HEK293 (cell line): ENCODE data around the gene DDX17.

Experiments used
- CTCF ChIA-PET: fragments of 350-600 bp; formaldehyde crosslinking; extraction: SDS; loops from one replicate; lab custom pipeline; 2021; ENCODE audit warnings: antibody characterized with exemption; lab: Yijun Ruan, JAX
- POLR2A ChIA-PET: fragments of 300-600 bp; formaldehyde crosslinking; extraction: SDS; loops from one replicate; lab custom pipeline; 2020; ENCODE audit warnings: antibody characterized with exemption, inconsistent platforms; lab: Yijun Ruan, JAX
- H3K27ac ChIP-seq: fragments of 200-500 bp; sonication (Bioruptor generic); 2 replicates; pipeline ENCODE4 v1.5.1; 2014; ENCODE audit warnings: low read depth, low read length, control low read depth, inconsistent platforms; ENCODE audit errors: extremely low read depth
- H3K36me3 ChIP-seq, 2 experiments: fragments of 200-500 bp in 1 of 2; sonication (Bioruptor generic) in 1 of 2; 1 replicate in 1 of 2; 2 replicates in 1 of 2; pipeline ENCODE4 v1.5.1; 2014 to 2017; ENCODE audit warnings: inconsistent platforms in 2 of 2, low read length in 2 of 2; ENCODE audit not compliant: control insufficient read depth in 2 of 2, insufficient read depth in 1 of 2
- H3K4me1 ChIP-seq: fragments of 200-500 bp; sonication (Bioruptor generic); 2 replicates; pipeline ENCODE4 v1.5.1; 2014; ENCODE audit warnings: mild to moderate bottlenecking, low read length, inconsistent platforms; ENCODE audit not compliant: control insufficient read depth, insufficient read depth
- H3K4me3 ChIP-seq: 2 replicates; pipeline ENCODE4 v1.5.1; 2011; ENCODE audit warnings: low read depth, mild to moderate bottlenecking, control low read depth, low read length, moderate library complexity
- H3K9me3 ChIP-seq: fragments of 200-500 bp; sonication (Bioruptor generic); 2 replicates; pipeline ENCODE4 v1.5.1; 2014; ENCODE audit warnings: low read depth, low read length, inconsistent platforms; ENCODE audit not compliant: control insufficient read depth, insufficient read depth
- KLF16 ChIP-seq: fragments of 450-650 bp; formaldehyde crosslinking; IDR thresholded peaks from 2 replicates; pipeline ENCODE4 v1.5.1; 2017; ENCODE audit warnings: missing biosample characterization, missing genetic modification characterization
- KLF8 ChIP-seq: fragments of 450-650 bp; formaldehyde crosslinking; IDR thresholded peaks from 2 replicates; pipeline ENCODE4 v1.5.1; 2016; ENCODE audit warnings: missing biosample characterization, missing genetic modification characterization
- SCRT1 ChIP-seq: fragments of 450-650 bp; formaldehyde crosslinking; IDR thresholded peaks from 2 replicates; pipeline ENCODE4 v1.5.1; 2016; ENCODE audit warnings: missing biosample characterization, missing genetic modification characterization, borderline replicate concordance
- TRIM28 ChIP-seq: IDR thresholded peaks from 2 replicates; pipeline ENCODE4 v1.6.1; 2011; ENCODE audit warnings: low read length, control low read depth, borderline replicate concordance
- ZNF112 ChIP-seq: fragments of 450-650 bp; formaldehyde crosslinking; IDR thresholded peaks from 2 replicates; pipeline ENCODE4 v1.5.0; 2017; ENCODE audit warnings: missing biosample characterization, missing genetic modification characterization
- ZNF132 ChIP-seq: fragments of 450-650 bp; formaldehyde crosslinking; IDR thresholded peaks from 2 replicates; pipeline ENCODE4 v1.5.1; 2017; ENCODE audit warnings: missing biosample characterization, missing genetic modification characterization, borderline replicate concordance
- ZNF157 ChIP-seq: fragments of 450-650 bp; formaldehyde crosslinking; IDR thresholded peaks from 2 replicates; pipeline ENCODE4 v1.5.1; 2016; ENCODE audit warnings: missing biosample characterization, missing genetic modification characterization
- ZNF175 ChIP-seq: fragments of 450-650 bp; formaldehyde crosslinking; IDR thresholded peaks from 2 replicates; pipeline ENCODE4 v1.5.1; 2016; ENCODE audit warnings: missing biosample characterization, missing genetic modification characterization
- ZNF274 ChIP-seq, 2 experiments: fragments of 200-500 bp in 1 of 2; fragments of 450-650 bp in 1 of 2; sonication (Bioruptor generic) in 1 of 2; formaldehyde crosslinking in 1 of 2; IDR thresholded peaks; 2 replicates each; pipeline versions ENCODE4 v1.5.1 to v1.6.1; 2014 to 2016; ENCODE audit warnings: borderline replicate concordance in 1 of 2, inconsistent platforms in 1 of 2, low read length in 1 of 2, missing biosample characterization in 1 of 2, missing genetic modification characterization in 1 of 2
- ZNF335 ChIP-seq: fragments of 450-650 bp; formaldehyde crosslinking; conservative IDR thresholded peaks from 2 replicates; pipeline ENCODE4 v1.5.1; 2016; ENCODE audit warnings: missing biosample characterization, missing genetic modification characterization
- ZNF341 ChIP-seq: fragments of 450-650 bp; formaldehyde crosslinking; IDR thresholded peaks from 2 replicates; pipeline ENCODE4; 2016; ENCODE audit warnings: low read depth, missing biosample characterization, missing genetic modification characterization
- ZNF404 ChIP-seq: fragments of 450-650 bp; formaldehyde crosslinking; IDR thresholded peaks from 2 replicates; pipeline ENCODE4 v1.5.1; 2017; ENCODE audit warnings: missing biosample characterization, missing genetic modification characterization
- ZNF426 ChIP-seq: fragments of 450-650 bp; formaldehyde crosslinking; IDR thresholded peaks from 2 replicates; pipeline ENCODE4 v1.5.1; 2017; ENCODE audit warnings: missing biosample characterization, missing genetic modification characterization, mild to moderate bottlenecking, inconsistent platforms, moderate library complexity
- ZNF529 ChIP-seq: fragments of 450-650 bp; formaldehyde crosslinking; IDR thresholded peaks from 2 replicates; pipeline ENCODE4 v1.5.1; 2017; ENCODE audit warnings: missing genetic modification characterization, missing biosample characterization; ENCODE audit not compliant: insufficient replicate concordance
- ZNF624 ChIP-seq: fragments of 450-650 bp; formaldehyde crosslinking; IDR thresholded peaks from 2 replicates; pipeline ENCODE4 v1.5.1; 2017; ENCODE audit warnings: missing biosample characterization, missing genetic modification characterization
- ZNF626 ChIP-seq: fragments of 450-650 bp; sonication (Bioruptor Pico); formaldehyde crosslinking; IDR thresholded peaks from 2 replicates; pipeline ENCODE4 v1.5.1; 2018; ENCODE audit warnings: missing biosample characterization, missing genetic modification characterization, inconsistent platforms
- ZNF660 ChIP-seq: fragments of 450-650 bp; IDR thresholded peaks from 2 replicates; pipeline ENCODE4 v1.5.1; 2018; ENCODE audit warnings: missing biosample characterization, mild to moderate bottlenecking, missing genetic modification characterization
- ZNF670 ChIP-seq: fragments of 450-650 bp; formaldehyde crosslinking; IDR thresholded peaks from 2 replicates; pipeline ENCODE4 v1.5.1; 2016; ENCODE audit warnings: missing biosample characterization, missing genetic modification characterization, low read depth
- ZNF776 ChIP-seq: fragments of 450-650 bp; formaldehyde crosslinking; IDR thresholded peaks from 2 replicates; pipeline ENCODE4 v1.5.0; 2017; ENCODE audit warnings: missing biosample characterization, missing genetic modification characterization, borderline replicate concordance
- ZNF791 ChIP-seq: fragments of 450-650 bp; formaldehyde crosslinking; IDR thresholded peaks from 2 replicates; pipeline ENCODE4 v1.5.1; 2016; ENCODE audit warnings: missing biosample characterization, missing genetic modification characterization
- TF ChIP-seq, protein P1 (sequence below): fragments of 450-650 bp; formaldehyde crosslinking; IDR thresholded peaks from 2 replicates; pipeline ENCODE4 v1.5.1; 2016; ENCODE audit warnings: missing biosample characterization, missing genetic modification characterization, low read depth
- TF ChIP-seq, protein P2 (sequence below): fragments of 450-650 bp; formaldehyde crosslinking; IDR thresholded peaks from 2 replicates; pipeline ENCODE4 v1.5.1; 2016; ENCODE audit warnings: missing biosample characterization, missing genetic modification characterization
- TF ChIP-seq, protein P3 (sequence below): fragments of 450-650 bp; formaldehyde crosslinking; IDR thresholded peaks from 2 replicates; pipeline ENCODE4 v1.5.1; 2016; ENCODE audit warnings: missing biosample characterization, missing genetic modification characterization

Gene DDX17

DNA sequence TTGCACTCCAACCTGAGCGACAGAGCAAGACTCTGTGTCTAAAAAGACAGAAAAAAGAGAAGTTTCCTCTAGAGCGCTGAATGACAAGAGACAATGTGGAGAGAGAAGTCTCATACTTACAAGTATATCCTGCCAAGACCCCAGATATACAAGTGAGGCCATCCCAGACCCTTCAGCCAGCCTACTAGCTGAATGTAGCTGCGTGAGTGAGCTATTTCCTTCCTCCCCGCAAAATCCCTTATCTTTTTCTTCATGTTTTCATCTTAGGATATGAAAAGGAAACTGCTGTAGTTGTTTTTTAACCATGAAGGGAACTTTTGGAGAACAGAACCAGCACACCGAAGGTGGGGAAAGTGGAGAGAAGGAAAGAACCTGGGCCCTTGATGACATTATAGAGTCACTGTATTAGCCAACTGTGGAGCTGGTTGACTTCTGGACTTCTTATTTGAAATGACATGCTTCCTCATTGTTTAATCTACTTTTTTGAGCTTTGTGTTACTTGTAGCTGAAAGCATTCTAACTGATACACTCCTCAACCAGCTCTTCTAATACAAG, 4.4 kb upstream of the DDX17 start:
- POLR2A ChIA-PET = interaction anchor here (0.6 to 2.2 kb wide), 2 partner anchors 29 to 130 kb away, joined by 4 to 6 read pairs; no protein-coding TSS in a partner anchor
- H3K9me3 ChIP-seq = no peaks in the 10 kb centered on the region
- TF ChIP-seq KLF16 (no peak), ZNF157 (tag by site-specific recombination) (no peak), ZNF175 (no peak), ZNF670 (tag by site-specific recombination) (no peak), KLF8 (no peak), ZNF404 (tag by site-specific recombination) (no peak), ZNF776 (tag by site-specific recombination) (no peak), TRIM28 (no peak), ZNF112 (tag by site-specific recombination) (no peak), ZNF335 (tag by site-specific recombination) (no peak), SCRT1 (no peak), ZNF132 (tag by site-specific recombination) (no peak), ZNF341 (tag by site-specific recombination) (no peak), ZNF426 (tag by site-specific recombination) (no peak)
- TF ChIP-seq, protein P1, sequence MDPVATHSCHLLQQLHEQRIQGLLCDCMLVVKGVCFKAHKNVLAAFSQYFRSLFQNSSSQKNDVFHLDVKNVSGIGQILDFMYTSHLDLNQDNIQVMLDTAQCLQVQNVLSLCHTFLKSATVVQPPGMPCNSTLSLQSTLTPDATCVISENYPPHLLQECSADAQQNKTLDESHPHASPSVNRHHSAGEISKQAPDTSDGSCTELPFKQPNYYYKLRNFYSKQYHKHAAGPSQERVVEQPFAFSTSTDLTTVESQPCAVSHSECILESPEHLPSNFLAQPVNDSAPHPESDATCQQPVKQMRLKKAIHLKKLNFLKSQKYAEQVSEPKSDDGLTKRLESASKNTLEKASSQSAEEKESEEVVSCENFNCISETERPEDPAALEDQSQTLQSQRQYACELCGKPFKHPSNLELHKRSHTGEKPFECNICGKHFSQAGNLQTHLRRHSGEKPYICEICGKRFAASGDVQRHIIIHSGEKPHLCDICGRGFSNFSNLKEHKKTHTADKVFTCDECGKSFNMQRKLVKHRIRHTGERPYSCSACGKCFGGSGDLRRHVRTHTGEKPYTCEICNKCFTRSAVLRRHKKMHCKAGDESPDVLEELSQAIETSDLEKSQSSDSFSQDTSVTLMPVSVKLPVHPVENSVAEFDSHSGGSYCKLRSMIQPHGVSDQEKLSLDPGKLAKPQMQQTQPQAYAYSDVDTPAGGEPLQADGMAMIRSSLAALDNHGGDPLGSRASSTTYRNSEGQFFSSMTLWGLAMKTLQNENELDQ (tag by site-specific recombination) = no peak

DNA sequence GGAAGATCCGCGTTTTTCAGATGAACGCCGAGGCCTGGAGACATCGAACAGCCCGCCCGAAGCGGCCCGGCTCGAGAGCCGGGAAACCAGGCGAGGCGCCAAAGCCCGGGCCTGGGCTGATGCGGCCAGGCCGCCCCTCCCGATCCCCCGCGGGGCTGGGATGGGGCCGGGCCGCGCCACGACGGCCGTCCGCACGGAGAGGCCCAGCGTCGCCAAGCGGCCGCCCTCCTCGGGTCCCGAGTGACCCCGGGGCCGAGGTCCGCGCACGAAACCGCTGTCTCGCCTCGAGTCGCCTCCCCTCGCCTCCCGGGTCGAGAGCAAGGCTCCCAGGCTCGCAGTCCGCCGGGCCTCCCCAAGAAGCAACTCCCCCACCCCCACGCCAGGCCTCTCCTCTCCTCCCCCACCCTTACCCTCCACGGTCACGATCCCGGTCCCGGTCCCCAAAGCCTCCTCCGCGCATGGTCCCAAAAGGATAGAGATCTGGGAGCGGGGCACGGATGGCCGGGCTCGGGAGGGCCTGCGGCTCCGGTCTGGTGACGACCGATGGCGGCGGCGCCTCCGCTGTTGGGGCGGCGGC, 482 bp downstream of the DDX17 start:
- peak overlapping the region; percentile 79 for H3K4me3 ChIP-seq
- 0 out of 2 replicates have a peak, but pooled peaks cover 5% of the 10 kb centered on the region for H3K4me1 ChIP-seq
- ChIA-PET POLR2A (no interaction called here), CTCF (no interaction called here)
- peak overlapping the region; percentile 100 for H3K27ac ChIP-seq
- H3K9me3 ChIP-seq = no peaks in the 10 kb centered on the region
- peaks cover 26 to 46% of the 10 kb centered on the region in 2 experiments for H3K36me3 ChIP-seq
- TF ChIP-seq ZNF660 (tag by site-specific recombination) (peak; percentile 54), ZNF791 (tag by site-specific recombination) (no peak), ZNF624 (tag by site-specific recombination) (no peak), ZNF274 (IDR thresholded peaks at IDR 0.05; ENCODE audit: low read length) (no peak), ZNF274 (tag by site-specific recombination; IDR thresholded peaks at IDR 0.05; ENCODE audit: borderline replicate concordance) (no peak), ZNF626 (tag by site-specific recombination) (no peak), ZNF529 (no peak)
- TF ChIP-seq, protein P2, sequence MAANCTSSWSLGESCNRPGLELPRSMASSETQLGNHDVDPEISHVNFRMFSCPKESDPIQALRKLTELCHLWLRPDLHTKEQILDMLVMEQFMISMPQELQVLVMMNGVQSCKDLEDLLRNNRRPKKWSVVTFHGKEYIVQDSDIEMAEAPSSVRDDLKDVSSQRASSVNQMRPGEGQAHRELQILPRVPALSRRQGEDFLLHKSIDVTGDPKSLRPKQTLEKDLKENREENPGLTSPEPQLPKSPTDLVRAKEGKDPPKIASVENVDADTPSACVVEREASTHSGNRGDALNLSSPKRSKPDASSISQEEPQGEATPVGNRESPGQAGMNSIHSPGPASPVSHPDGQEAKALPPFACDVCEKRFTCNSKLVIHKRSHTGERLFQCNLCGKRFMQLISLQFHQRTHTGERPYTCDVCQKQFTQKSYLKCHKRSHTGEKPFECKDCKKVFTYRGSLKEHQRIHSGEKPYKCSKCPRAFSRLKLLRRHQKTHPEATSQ (tag by site-specific recombination) = no peak; the same call in 1 of the 2 replicates
- TF ChIP-seq, protein P3, sequence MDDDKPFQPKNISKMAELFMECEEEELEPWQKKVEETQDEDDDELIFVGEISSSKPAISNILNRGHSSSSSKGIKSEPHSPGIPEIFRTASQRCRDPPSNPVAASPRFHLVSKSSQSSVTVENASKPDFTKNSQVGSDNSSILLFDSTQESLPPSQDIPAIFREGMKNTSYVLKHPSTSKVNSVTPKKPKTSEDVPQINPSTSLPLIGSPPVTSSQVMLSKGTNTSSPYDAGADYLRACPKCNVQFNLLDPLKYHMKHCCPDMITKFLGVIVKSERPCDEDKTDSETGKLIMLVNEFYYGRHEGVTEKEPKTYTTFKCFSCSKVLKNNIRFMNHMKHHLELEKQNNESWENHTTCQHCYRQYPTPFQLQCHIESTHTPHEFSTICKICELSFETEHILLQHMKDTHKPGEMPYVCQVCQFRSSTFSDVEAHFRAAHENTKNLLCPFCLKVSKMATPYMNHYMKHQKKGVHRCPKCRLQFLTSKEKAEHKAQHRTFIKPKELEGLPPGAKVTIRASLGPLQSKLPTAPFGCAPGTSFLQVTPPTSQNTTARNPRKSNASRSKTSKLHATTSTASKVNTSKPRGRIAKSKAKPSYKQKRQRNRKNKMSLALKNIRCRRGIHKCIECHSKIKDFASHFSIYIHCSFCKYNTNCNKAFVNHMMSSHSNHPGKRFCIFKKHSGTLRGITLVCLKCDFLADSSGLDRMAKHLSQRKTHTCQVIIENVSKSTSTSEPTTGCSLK = no peak

More for the DNA sequence above, 4.4 kb upstream of the DDX17 start:
- Histone ChIP-seq H3K27ac (no peak overlapping the region), H3K4me1 (no peaks in the 10 kb centered on the region), H3K36me3 (no peaks in the 10 kb centered on the region), H3K4me3 (no peak overlapping the region)
- CTCF ChIA-PET = interaction anchor here (0.6 to 2.2 kb wide), 5 partner anchors 12 to 903 kb away, joined by 3 to 8 read pairs (median 4); no protein-coding TSS in a partner anchor
